GM18870 (cell line): Measurements from ENCODE around the gene MTG2.
A peak's percentile ranks its signal among the peaks of the same experiment; 100 is the strongest.

Experiments
- ATAC-seq: cut with Tn5 transposase; IDR thresholded peaks from one replicate; pipeline ENCODE4 v1.9.1; 2021; ENCODE audit warnings: moderate library complexity; ENCODE audit not compliant: unreplicated experiment

Gene MTG2

GRCh38 chr20:62229667-62230066, 46.8 kb downstream of the MTG2 start:
- ATAC-seq, result no peak

GRCh38 chr20:62230276-62230675, 47.4 kb downstream of the MTG2 start:
- no peak for ATAC-seq

GRCh38 chr20:62230696-62231095, 47.9 kb downstream of the MTG2 start:
- ATAC-seq, result no peak

GRCh38 chr20:62231292-62231691, 48.5 kb downstream of the MTG2 start:
- no peak for ATAC-seq

- ATAC-seq, result no peak
Observed at GRCh38 chr20:62232194-62232593, 49.4 kb downstream of the MTG2 start.

- no peak for ATAC-seq
Observed at GRCh38 chr20:62232770-62233645, 50.2 kb downstream of the MTG2 start.

- ATAC-seq, result no peak
Observed at GRCh38 chr20:62233684-62234083, 50.9 kb downstream of the MTG2 start.

GRCh38 chr20:62234339-62234738, 51.5 kb downstream of the MTG2 start:
- ATAC-seq, result no peak

- no peak for ATAC-seq
Observed at GRCh38 chr20:62235001-62235776, 52.4 kb downstream of the MTG2 start.

GRCh38 chr20:62235777-62236157, 52.9 kb downstream of the MTG2 start:
- ATAC-seq, result no peak

GRCh38 chr20:62236200-62236599, 53.4 kb downstream of the MTG2 start:
- ATAC-seq, result no peak

- no peak for ATAC-seq
Observed at GRCh38 chr20:62236766-62237513, 54.1 kb downstream of the MTG2 start.

- ATAC-seq, result no peak
Observed at GRCh38 chr20:62237514-62237800, 54.6 kb downstream of the MTG2 start.

GRCh38 chr20:62237801-62238568, 55.2 kb downstream of the MTG2 start, which contains the start of gene OSBPL2:
TSS of gene OSBPL2 (plus strand) at chr20:62238521. CDS start at chr20:62256185, 17,664 bp downstream.
- ATAC-seq, result peak; percentile 96

GRCh38 chr20:62238569-62239277, 55.9 kb downstream of the MTG2 start:
- no peak for ATAC-seq

- no peak for ATAC-seq
Observed at GRCh38 chr20:62239278-62239879, 56.6 kb downstream of the MTG2 start.

- no peak for ATAC-seq
Observed at GRCh38 chr20:62240020-62240685, 57.3 kb downstream of the MTG2 start.

GRCh38 chr20:62241506-62241905, 58.7 kb downstream of the MTG2 start:
- no peak for ATAC-seq

- no peak for ATAC-seq
Observed at GRCh38 chr20:62242176-62242575, 59.3 kb downstream of the MTG2 start.
